AML-193 (cell line): ENCODE measurements around the gene VARS1.
A peak's percentile ranks its signal among the peaks of the same experiment; 100 is the strongest.

Experiments used
- DNase-seq, 2 experiments: peaks; one replicate each; lab custom pipeline; 2025; lab: John Stamatoyannopoulos, UW

Gene VARS1

DNA sequence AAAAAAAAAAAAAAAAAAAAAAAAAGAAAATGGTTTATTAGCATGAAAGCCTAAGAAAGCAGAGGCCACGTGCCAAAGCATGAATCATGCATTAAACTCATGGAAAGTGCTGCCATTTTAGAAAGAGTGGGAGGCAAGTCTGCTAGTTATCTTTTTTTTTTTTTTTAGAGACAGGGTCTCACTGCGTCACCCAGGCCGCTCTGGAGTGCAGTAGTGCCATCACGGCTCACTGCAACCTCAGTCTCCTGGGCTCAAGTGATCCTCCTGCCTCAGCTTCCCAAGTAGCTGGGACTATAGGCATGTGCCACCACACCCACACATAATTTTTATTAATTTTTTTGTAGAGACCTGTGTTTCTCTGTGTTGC, 23.6 kb downstream of the VARS1 start:
- no peak for DNase-seq

DNA sequence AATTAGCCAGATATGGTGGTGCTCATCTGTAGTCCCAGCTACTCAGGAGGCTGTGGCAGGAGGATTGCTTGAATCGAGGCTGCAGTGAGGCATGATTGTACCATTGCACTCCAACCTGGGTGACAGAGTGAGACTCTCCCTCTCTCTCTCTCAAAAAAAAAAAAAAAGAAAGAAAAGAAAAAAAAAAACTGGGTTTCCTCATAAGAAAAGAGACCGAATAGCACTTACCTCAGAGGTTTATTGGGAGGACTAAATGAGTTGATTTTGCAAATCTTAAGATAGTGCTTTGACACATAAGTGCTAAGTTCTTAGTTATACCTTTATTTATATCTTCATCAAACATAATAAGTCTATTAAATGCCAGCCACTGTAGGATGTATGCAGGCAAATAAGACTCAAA, 24.7 kb downstream of the VARS1 start:
- DNase-seq, result no peak

DNA sequence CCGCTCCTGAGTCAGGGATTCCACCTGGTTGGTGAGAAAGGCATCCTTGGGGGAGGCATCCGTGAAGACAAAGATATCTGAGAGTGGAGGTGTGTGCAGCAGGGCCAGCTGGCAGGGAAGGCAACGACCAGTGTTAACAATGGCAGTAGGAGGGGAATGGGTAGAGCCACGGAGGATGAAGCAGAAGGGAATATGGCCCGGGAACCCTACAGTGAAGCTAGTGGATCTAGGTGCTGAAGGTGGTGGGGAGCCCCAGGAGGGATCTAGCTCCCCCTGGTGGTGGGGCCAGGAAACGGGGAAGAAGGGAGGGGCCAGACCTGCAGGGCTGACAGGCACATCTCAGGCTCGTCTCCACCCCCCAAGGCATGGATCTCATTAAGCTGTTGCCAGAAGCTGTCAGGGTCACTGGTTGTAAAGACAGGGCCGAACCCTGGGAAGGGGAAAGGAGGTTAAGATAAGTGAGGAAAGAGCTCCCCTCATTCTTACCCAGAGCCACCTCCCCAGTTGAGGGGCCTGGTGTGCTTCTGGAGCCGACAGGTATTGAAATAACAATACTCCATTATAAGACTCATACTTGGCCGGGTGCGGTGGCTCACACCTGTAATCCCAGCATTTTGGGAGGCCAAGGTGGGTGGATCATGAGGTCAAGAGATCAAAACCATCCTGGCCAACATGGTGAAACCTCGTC, 25.7 kb downstream of the VARS1 start:
- DNase-seq, result peak; percentile 77 to 80

DNA sequence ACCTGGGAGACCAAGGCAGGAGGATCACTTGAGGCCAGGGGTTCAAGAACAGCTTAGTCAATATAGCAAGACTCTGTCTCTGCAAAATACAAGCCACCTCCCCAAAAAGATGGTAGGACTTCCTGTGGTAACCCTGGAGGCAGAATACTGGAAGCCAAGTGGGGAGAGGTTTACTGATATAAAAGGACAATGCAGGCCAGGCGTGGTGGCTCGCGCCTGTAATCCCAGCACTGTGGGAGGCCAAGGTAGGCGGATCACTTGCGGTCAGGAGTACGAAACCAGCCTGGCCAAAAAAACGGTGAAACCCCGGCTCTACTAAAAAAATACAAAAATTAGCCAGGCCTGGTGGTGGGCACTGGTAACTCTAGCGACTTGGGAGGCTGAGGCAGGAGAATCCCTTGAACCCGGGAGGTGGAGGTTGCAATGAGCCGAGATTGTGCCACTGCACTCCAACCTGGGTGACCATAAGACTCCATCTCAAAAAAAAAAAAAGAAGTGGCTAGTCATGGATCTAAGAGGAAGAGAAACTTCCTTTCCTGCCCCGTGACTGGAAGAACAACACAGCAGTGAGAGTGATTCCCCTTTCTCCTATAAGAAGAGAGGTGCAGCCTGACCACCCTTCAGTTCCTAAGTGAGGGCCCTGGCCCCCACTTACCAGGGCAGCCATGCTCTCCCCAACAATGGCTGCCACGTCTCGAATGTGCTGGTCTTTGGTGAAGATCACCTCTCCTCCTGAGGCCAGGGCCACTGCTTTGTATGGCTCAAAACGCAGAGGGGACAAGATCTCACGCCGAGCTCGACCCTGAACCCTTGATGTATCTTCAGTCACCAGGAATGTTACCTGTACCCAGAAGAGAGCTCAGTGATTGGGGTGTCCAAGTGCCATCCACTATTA, 26.9 kb downstream of the VARS1 start:
- no peak for DNase-seq

DNA sequence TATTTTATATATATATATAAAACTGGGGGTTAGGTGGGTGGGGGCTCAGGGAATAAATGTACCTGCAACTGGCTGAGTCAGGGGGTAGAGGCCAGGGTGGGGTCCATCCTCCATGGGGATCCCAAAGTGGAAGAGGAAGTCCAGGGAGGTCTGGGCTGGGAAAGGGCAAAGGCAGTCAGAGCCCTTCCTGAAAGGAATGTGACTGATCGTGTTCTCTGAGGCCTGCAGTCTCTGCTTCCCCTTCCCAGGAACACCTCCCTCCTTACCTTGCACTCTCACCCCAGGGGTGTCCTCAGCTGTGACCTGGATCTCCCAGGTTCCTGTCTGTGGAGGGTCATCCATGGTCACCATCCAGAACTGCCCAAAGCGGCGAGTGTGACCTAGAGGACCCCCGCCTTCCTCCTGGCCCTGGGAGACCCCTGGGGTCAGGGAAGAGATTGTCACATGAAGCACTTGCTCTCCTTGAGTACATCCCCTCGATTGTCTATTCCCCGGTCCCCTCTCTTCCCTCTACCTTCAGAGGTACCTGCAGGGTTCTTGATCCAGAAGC, 28.4 kb downstream of the VARS1 start:
- no peak for DNase-seq

DNA sequence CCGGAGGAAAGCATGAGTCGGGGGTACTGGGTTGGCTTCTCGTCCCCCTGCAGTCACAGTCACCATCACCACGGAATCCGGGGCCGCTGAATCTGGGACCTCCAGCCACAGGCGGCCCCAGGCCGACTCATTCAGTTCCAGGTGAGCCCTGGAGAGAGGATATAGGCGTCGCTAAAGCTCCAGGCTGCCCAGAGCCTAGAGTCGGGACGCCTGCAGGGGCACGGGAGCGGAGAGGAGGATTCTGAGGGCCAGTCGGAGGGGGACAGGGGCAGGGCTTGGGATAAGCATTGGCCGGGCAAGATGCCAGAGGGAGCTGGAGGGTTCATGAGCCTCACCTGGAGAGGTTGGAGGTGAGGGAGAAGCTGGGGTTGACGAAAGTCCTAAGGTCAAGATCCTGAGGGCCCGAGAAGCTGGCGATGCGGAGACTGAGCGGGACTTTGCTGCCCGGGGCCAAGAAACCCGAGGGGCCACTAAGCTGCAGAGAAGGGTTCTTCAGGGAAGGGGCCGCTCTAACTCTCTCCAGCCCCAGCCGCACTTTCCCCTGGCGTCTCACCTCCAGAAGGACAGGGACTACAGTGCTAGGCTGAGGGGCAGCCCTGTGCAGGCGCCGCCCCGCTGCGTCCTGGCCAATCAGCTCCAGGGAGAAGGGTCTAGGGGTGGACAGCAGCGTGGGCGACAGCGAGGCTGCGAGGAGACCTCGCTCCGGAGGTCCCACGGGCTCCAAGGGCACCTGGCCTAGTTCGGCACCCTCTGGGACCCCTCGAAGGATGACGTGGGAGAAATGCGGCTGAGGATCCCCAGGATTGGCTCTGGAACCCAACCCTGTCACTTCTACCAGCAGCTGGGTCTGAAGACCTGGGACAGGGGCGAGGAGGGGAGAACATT, 29.4 kb downstream of the VARS1 start:
- DNase-seq, result no peak

DNA sequence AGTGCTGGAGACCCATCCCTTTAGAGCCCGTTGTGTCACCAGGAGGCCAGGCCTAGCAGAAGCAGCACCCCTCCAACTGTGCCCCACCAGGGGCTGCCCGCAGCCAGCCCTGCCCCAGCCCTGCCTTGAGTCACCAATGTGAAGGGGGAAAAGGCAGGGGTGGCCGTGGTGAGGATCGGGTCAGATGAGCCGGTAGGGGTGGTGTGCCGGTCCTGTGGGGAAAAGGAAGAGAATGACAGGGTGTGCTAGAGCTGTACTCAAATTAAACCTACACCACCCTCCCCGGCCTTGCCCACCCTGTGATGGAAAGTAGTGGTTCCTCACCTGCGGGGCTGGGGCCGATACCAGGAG, 30.0 kb downstream of the VARS1 start:
- no peak for DNase-seq

DNA sequence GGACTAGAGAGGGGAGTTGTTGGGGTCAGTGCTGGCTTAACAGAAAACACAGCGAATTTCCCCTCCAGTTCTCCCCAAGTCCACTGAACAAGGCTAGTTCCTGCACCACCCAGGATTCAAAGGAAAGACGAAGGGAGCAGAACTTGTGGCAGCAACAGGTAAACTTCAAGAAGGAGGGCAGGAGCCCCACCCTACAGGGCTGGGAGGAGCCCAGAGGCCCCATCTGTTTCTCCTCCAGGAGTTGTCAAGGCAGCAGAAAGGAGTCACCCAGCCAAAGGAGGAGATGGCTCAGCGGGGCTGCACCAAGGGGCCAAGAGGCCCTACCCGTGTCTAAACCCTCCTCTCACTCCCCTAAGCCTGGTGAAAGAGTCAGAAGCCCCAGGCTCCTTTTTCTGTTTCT, 31.4 kb downstream of the VARS1 start:
- no peak for DNase-seq

DNA sequence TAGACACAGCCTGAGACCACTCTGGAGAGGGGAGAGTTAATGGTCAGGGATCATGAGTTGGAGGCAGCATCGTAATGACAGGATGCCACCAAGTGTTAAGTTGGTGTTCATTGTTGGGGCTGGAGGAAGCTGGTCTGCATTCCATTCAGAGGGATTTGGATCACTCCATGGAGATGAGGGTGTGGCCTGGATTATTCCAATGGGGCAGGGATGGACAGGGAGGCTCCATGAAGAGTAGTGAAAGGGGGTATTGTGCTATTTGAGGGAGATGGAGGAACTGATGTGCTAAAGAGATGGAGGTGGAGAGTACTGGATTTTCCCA, 32.0 kb downstream of the VARS1 start:
- no peak for DNase-seq

DNA sequence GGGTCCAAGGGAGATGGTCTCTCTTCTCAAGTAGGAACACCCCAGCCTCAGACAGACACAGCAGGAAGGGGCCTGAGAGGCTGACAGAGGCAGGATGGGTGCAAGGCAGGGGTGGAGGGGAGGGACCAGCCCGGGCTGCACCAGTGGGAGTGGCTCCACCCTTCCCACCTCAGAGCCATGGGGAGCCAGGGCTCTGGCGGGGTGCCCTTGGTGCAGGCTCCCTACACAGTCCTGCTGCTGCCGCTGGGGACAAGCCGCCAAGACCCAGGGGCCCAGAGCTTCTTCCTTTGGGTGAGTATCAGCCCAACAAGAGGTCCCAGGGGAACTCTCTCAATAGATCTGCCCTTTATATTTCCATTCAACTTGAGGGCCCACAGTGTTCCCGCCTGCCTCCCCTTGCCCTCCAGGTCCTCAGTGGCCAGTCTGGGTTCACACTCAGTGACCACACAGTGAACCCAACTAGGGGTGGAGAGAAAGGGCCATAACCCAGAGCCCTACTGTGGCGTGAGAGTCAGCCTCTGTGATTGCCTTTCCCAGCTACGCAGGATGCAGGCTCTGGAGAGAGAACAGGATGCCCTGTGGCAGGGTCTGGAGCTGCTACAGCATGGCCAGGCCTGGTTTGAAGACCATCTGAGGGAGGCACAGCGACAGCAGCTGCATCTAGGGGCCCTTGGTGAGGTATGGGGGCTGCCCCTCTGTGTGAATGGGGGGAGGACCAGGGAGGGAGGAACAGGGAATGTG, 32.5 kb downstream of the VARS1 start:
- DNase-seq, result no peak

DNA sequence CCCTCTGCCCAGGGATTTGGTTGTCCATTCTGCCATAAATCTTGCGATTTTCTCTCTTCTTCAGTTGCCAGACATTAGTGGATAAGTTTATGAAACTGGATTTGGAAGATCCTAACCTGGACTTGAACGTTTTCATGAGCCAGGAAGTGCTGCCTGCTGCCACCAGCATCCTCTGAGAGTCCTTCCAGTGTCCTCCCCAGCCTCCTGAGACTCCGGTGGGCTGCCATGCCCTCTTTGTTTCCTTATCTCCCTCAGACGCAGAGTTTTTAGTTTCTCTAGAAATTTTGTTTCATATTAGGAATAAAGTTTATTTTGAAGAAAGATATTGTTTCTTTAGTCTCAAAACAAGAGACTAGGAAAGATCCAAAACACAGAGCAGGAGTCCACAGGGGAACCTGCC, 33.2 kb downstream of the VARS1 start, which contains the start of gene SAPCD1:
TSS of gene SAPCD1 (plus strand) at position 301 of the 400 bp plus-strand sequence. CDS start 399 bp downstream, outside the sequence.
- no peak for DNase-seq

DNA sequence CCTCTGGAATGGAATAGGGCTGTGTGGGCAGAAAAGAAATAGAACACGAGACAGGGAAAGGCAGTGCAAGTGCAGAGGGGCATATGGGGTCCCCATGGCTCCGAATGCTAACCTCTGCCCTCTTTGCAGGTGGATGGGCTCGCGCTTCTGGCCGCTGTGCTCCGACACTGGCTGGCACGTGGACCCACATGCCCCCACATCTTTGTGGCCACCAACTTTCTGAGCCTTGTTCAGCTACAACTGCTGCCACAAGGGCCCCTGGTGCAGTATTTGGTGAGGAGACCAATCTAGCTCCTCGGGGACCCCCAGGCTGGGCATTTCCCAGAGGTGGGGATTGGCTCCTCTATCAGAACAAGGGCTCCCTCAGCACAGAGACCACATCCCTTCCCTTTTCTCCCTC, 34.2 kb downstream of the VARS1 start:
- no peak for DNase-seq

DNA sequence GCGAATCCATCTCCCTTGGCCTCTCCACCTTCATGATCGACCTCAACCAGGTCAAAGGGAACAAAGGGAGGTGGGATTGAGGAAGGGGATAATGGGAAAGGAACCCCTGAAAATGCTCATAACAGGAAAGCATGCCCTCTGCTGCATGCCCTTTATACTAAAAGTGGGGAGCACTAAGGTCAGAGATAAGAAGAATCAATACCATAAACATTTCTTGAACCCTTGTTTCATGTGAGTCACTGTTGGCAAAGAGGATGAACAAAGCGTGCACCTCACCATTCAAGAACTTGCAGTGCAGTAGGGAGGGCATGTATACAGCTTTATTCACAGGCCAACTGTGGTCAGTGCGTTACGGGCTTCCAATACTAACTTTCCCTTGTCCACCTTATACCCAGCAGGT, 34.8 kb downstream of the VARS1 start:
- DNase-seq, result no peak

DNA sequence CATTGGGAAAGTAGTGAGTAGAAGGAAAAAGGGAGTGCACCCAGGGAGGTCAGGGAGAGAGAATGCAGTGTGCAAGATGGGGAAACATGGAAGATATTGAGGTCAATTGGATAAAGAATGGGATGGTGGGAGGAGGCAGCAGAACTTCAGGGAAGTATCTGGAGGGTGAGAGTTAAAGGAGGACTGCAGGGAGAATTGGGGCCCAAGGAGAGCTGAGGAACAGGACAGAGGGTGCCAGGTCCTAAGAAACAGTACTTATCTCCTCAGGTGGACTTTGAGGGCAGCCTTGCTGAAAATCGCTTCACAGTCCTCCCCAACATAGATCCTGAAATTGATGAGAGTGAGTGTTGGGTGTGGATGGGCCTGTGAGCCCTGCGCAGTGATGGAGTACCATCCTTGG, 37.3 kb downstream of the VARS1 start:
- no peak for DNase-seq

DNA sequence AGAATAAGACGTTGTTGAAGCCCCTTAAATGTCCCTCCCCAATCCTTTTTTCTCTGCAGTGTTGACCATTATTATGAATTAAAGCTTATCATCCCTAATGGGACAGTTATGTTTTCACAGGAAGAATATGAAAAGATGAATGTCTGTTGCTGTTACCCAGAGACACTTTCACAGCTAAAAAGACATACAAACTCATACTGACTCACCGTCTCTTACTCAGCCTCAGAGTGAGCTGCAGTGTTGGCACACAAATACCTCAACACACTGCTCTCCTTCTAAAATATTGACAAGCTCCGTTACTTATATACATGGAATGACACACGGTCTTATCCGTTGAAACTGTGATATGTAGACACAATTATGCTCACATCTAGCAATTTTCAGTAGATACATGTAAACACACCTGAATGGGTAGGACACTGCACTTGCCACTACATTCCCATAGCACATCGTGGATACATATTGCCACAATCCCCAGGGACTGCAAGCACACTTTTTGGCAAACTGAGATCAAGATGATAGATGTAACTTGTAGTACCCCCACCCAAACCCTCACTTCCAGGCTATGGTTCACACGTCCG, 42.7 kb downstream of the VARS1 start:
- DNase-seq, result no peak

DNA sequence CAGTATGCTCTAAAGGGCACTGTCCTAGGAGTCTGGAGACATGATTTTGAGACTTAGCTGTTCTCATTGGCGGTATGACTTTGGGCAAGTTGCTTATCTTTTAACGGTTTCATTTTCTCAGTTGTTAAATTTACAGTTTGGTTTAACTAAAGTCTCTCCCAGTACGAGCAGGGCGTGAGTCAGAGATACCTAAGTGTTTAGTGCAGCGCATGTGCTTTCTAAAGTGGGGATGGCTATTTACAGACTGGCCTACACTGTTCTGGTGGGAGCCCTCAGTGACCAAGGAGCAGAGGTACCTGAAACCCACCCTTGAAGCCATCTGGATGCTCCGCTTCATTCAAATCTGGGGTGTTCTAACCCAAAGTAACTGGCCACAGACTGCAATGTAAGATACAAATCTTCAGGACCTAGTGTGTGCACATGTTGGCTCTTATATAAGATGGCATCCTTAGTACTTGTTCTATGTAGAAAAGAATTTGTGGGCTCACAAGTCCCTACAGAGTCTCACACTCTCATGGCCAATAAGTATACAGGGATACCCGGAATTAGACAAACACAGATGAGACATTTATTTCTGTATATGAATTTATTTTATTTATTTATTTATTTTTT, 45.0 kb downstream of the VARS1 start:
- no peak for DNase-seq

DNA sequence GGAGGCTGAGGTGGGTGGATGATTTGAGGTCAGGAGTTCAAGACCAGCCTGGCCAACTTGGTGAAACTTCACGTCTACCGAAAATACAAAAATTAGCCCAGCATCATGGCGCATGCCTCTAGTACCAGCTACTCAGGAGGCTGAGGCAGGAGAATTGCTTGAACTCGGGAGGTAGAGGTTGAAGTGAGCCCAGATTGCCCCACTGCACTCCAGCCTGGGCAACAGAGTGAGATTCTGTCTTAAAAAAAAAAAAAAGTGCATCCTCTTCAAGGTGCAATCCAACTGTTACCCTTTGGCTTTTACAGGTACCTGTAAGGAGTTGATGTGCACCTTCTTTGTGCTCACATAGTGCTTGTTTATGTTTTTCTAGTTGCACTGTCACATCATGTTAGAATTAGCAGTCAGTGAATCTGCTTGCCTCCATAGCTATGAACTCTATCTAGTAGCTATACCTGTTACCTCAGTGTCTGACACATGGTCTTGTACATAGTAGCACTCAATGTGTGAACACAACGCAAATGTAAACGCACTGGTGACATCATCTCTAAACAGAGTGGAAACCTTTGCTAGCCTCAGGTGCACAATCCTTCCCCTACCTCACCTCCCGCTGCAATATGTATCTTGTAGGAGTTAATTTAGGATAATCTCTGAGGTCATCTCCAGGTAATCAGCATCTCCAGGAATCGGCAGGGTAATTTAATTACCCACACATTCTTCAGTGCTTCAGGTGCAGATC, 46.1 kb downstream of the VARS1 start:
- no peak for DNase-seq
